GM18873 (cell line): ENCODE results near the gene FAM53A.
"Not testable (repeated sequence)": the region's sequence is repeated elsewhere in the genome, so short reads cannot be mapped to it uniquely, and the experiment has no call there.

Experiments used
- ATAC-seq: cut with Tn5 transposase; IDR thresholded peaks from one replicate; pipeline ENCODE4 v1.9.1; 2021; ENCODE audit warnings: mild to moderate bottlenecking, moderate library complexity, moderate number of reproducible peaks; ENCODE audit not compliant: unreplicated experiment, low FRiP score

Gene FAM53A

DNA sequence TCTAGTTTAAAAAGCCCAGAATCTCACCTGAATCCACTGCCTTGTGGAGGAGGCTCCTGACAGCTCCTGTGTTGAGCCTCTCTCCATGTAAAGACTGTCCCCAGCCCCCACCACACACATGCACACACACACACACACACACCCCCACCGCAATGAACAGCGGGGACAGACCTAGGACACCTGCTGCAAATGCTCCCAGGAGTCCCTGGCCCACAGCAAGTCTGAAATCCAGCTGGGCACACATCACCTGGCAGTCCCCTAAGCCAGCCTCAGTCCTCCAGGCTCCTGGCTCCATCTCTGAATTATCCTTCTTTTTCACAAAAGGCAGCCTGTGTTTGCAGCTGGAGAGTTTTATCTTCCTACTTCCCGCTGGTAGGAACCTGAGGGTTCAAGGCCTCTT is 6.6 kb upstream of the FAM53A start:
- ATAC-seq = no peak

GRCh38 chr4:1686440-1687036 is 2.4 kb upstream of the FAM53A start:
- no peak for ATAC-seq

GRCh38 chr4:1685235-1686150 is 1.4 kb upstream of the FAM53A start:
- ATAC-seq = no peak

- ATAC-seq = peak; percentile 16
Observed at GRCh38 chr4:1684506-1685234, 557 bp upstream of the FAM53A start.

- ATAC-seq = no peak
Observed at GRCh38 chr4:1683261-1683735, 815 bp downstream of the FAM53A start.

GRCh38 chr4:1682860-1683259 is 1.3 kb downstream of the FAM53A start:
- ATAC-seq = no peak

GRCh38 chr4:1678244-1678643 is 5.9 kb downstream of the FAM53A start:
- ATAC-seq = no peak

GRCh38 chr4:1676605-1677525 is 7.2 kb downstream of the FAM53A start:
- no peak for ATAC-seq

DNA sequence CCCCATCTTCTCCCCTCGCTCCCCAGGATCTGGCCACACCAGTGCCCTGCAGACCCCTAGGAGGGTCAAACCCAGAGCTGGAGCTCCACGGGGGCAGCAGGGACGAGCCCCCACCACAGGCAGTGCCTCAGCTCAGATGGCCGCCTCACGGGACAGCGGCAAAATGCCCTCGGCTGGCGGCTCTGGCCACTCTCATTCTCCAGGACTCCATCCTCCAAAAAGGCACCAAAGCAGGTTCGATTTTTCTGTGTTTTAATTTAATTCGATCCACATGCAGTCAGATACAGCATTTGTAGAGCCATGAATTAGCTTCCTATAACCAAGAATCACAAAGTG is 8.3 kb downstream of the FAM53A start:
- ATAC-seq = no peak

DNA sequence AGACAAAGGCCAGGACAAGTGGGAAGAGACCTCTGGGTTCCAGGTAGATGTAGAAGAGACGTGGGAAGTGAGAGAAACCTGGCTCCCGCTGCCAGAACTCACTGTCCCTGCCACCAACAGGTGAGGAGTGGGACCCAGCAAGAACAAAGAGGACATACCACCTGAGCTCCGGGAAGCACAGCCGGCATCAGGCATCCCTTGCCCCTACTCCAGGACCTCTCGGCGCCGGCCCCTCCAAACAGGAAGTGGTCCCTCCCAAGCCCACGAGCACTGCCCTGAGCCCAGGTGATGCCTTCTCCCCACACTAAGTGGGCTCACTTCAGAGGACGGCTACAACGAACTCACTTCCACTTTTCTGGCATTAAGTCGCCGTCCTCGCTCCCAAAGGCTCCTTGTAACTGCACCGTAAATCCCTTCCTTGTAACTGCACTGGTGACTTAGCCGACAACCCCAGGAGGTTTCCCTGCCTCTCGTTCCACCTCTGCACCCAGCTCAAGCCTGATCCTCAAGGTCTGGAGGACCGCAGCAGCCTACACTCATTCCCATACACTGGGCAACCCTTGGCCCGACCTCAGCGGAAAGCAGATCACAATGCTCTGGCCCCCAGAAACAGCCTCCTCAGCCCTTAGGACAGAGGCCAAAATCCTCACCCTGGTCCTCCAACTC is 8.8 kb downstream of the FAM53A start:
- ATAC-seq = no peak

DNA sequence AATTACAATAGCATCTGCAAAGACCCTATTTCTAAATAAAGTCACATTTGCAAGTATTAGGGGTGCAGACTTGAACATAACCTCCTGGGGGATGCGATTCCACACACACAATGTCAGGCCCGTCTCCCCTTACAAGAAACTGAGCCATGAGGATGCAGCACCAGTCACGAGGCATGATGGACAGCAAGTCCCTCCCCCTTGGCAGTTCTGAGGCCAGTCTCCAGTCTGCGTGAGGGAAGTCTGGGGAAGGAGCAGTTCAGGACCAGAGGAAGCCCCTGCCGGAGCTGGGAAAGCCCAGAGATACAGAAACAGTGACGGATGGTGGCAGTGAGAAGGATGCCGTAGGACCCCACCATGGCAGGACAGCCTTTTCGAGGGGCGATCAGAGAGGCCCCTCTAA is 9.4 kb downstream of the FAM53A start:
- ATAC-seq = no peak

- no peak for ATAC-seq
Observed at GRCh38 chr4:1673671-1674070, 10.4 kb downstream of the FAM53A start.

DNA sequence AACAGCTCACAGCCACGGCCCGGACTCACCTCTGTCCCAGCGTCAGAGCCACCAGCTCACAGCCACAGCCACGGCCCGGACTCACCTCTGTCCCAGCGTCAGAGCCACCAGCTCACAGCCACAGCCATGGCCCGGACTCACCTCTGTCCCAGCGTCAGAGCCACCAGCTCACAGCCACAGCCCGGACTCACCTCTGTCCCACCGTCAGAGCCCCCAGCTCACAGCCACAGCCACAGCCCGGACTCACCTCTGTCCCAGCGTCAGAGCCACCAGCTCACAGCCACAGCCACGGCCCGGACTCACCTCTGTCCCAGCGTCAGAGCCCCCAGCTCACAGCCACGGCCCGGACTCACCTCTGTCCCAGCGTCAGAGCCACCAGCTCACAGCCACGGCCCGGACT is 13.1 kb downstream of the FAM53A start:
- ATAC-seq = not testable (repeated sequence)

GRCh38 chr4:1670279-1670678 is 13.8 kb downstream of the FAM53A start:
- ATAC-seq = no peak

- no peak for ATAC-seq
Observed at GRCh38 chr4:1669850-1670249, 14.3 kb downstream of the FAM53A start.

GRCh38 chr4:1669270-1669669 is 14.8 kb downstream of the FAM53A start:
- ATAC-seq = no peak

DNA sequence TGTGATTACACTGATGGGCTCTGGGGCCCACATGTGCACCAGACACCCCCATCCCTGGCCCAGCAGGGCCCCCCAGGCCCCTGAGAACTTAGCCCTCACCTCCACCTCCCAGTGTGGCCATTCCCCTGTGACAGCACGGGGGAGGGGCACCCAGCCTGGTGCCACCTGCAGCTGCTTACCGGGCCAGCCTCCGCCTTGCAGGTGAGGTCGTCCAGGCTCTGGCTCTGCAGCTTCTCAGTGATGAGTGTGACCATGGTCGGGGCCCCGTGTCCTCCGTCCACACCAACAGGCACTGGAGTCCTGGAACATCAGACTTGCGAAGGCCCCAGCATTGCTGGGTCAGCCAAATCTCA is 15.6 kb downstream of the FAM53A start:
- no peak for ATAC-seq

DNA sequence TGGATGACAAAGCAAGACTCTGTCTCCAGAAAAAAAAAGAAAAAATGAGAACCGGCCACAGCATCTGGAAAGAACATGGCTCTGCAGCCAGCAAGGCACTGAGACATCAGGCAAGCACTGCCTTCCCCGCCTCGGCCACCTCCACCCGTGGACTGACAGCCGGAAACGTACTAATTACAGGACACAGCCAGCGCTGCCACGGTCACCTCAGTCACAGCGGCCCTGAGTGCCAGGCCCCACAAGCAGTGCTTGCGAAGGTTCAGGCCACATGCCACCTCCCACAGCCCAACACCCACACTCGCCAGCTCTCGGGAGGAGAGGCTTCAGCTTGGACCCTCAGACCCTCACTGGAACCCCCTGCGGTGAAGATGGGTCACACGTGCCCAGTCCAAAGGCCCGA is 16.8 kb downstream of the FAM53A start:
- ATAC-seq = no peak

- ATAC-seq = no peak
Observed at GRCh38 chr4:1666391-1666790, 17.7 kb downstream of the FAM53A start.

- ATAC-seq = no peak
Observed at GRCh38 chr4:1664141-1664540, 20.0 kb downstream of the FAM53A start.
